A549 (cell line): ENCODE measurements around the gene TP53TG5. TPM values are rescaled to one million over a fixed set of nuclear protein-coding genes. Genes with fewer than 3 reads are reported as not detected.

Experiments used
- ATAC-seq, 2 experiments: fragments of 200-7000 bp in 1 of 2; fragments of >200 bp in 1 of 2; cut with Nextera tagmentation in 1 of 2; cut with Tn5 transposase in 1 of 2; 3 replicates each; pipeline versions ENCODE4 v1.8.0 to v1.9.1; 2018 to 2020; ENCODE audit warnings: mild to moderate bottlenecking in 1 of 2, moderate library complexity in 1 of 2
- CTCF ChIA-PET: fragments of 300-600 bp; sonication (Branson Sonifier 250); formaldehyde crosslinking; extraction: SDS; loops from one replicate; lab custom pipeline; 2021; ENCODE audit warnings: antibody characterized with exemption, inconsistent platforms; lab: Yijun Ruan, JAX
- POLR2A ChIA-PET: fragments of 350-600 bp; formaldehyde crosslinking; extraction: SDS; loops from one replicate; lab custom pipeline; 2021; ENCODE audit warnings: antibody characterized with exemption, inconsistent platforms; lab: Yijun Ruan, JAX
- DNase-seq, 2 experiments: peaks; one replicate each; pipeline versions ENCODE4 v3.0.0 to v3.0.0-alpha.2; 2011 to 2016; ENCODE audit warnings: low read depth in 1 of 2, low spot score in 1 of 2
- FAIRE-seq: peaks from 2 replicates; lab custom pipeline; 2011; peaks lifted over from hg19 to GRCh38; lab: Jason Lieb, UNC
- H3K27ac ChIP-seq, 2 experiments: fragments of >200 bp; sonication (Bioruptor Twin); formaldehyde crosslinking; 3 replicates each; pipeline ENCODE4 v1.5.1; 2016 to 2017
- H3K4me1 ChIP-seq: fragments of >200 bp; sonication (Bioruptor Twin); formaldehyde crosslinking; 3 replicates; pipeline ENCODE4 v1.6.1; 2016
- H3K4me2 ChIP-seq: fragments of >200 bp; sonication (Bioruptor Twin); formaldehyde crosslinking; 3 replicates; pipeline ENCODE4 v1.6.1; 2016
- H3K4me3 ChIP-seq: fragments of >200 bp; sonication (Bioruptor Twin); formaldehyde crosslinking; 3 replicates; pipeline ENCODE4 v1.5.1; 2016
- H3K9me3 ChIP-seq: fragments of >200 bp; sonication (Bioruptor Twin); formaldehyde crosslinking; 3 replicates; pipeline ENCODE4 v1.6.1; 2016
- BCL3 ChIP-seq: fragments of >200 bp; sonication (Bioruptor Twin); formaldehyde crosslinking; IDR thresholded peaks from 3 replicates; pipeline ENCODE4 v1.6.1; 2016
- BHLHE40 ChIP-seq: IDR thresholded peaks from 2 replicates; pipeline ENCODE4 v1.6.1; 2012; ENCODE audit warnings: low read depth, low read length, inconsistent platforms
- CEBPB ChIP-seq, 2 experiments: fragments of >200 bp in 1 of 2; sonication (Bioruptor Twin) in 1 of 2; formaldehyde crosslinking in 1 of 2; IDR thresholded peaks; 2 replicates each; pipeline ENCODE4 v1.6.1; 2012 to 2016
- CHD2 ChIP-seq: fragments of 150-350 bp; IDR thresholded peaks from 2 replicates; pipeline ENCODE4 v1.6.1; 2014; ENCODE audit warnings: low read length; ENCODE audit not compliant: partially characterized antibody
- E2F6 ChIP-seq: IDR thresholded peaks from 2 replicates; pipeline ENCODE4 v1.6.1; 2012; ENCODE audit warnings: low read depth, borderline replicate concordance
- ELK1 ChIP-seq: fragments of 150-350 bp; IDR thresholded peaks from 2 replicates; pipeline ENCODE4 v1.6.1; 2014; ENCODE audit warnings: low read depth, mild to moderate bottlenecking, low read length
- EP300 ChIP-seq, 2 experiments: fragments of >200 bp; sonication (Bioruptor Twin); formaldehyde crosslinking; IDR thresholded peaks; 2 replicates in 1 of 2; 3 replicates in 1 of 2; pipeline ENCODE4 v1.6.1; 2016 to 2017
- ESRRA ChIP-seq: fragments of 150-350 bp; IDR thresholded peaks from 2 replicates; pipeline ENCODE4 v1.6.1; 2014; ENCODE audit warnings: mild to moderate bottlenecking, low read length, borderline replicate concordance
- FOSB ChIP-seq: fragments of 250-450 bp; sonication (Bioruptor Pico); IDR thresholded peaks from 2 replicates; pipeline ENCODE4 v1.5.0; 2020; ENCODE audit warnings: mild to moderate bottlenecking, moderate library complexity
- HDAC2 ChIP-seq: fragments of 200-600 bp; sonication (generic); IDR thresholded peaks from 2 replicates; pipeline ENCODE4 v1.6.1; 2016
- HEYL ChIP-seq: fragments of 250-450 bp; sonication (Bioruptor Pico); IDR thresholded peaks from 2 replicates; pipeline ENCODE4 v1.8.0; 2021; ENCODE audit warnings: mild to moderate bottlenecking, moderate library complexity
- HMGXB4 ChIP-seq: fragments of 250-450 bp; sonication (Bioruptor Pico); IDR thresholded peaks from 2 replicates; pipeline ENCODE4 v1.5.0; 2021; ENCODE audit warnings: mild to moderate bottlenecking, moderate library complexity, borderline replicate concordance
- HOXB13 ChIP-seq: fragments of 250-450 bp; sonication (Bioruptor Pico); IDR thresholded peaks from 2 replicates; pipeline ENCODE4 v1.5.0; 2020; ENCODE audit warnings: low read depth, mild to moderate bottlenecking, moderate library complexity
- HOXB5 ChIP-seq: fragments of 250-450 bp; sonication (Bioruptor Pico); IDR thresholded peaks from 2 replicates; pipeline ENCODE4 v1.5.0; 2020; ENCODE audit warnings: mild to moderate bottlenecking, moderate library complexity
- KDM1A ChIP-seq: fragments of 200-600 bp; sonication (generic); IDR thresholded peaks from 2 replicates; pipeline ENCODE4 v1.6.1; 2016; ENCODE audit warnings: low read depth, mild to moderate bottlenecking
- MAZ ChIP-seq: fragments of 150-350 bp; IDR thresholded peaks from 2 replicates; pipeline ENCODE4 v1.6.1; 2014; ENCODE audit warnings: antibody characterized with exemption, low read depth, low read length, borderline replicate concordance
- MYC ChIP-seq: IDR thresholded peaks from 2 replicates; pipeline ENCODE4 v1.6.1; 2012; ENCODE audit warnings: mild to moderate bottlenecking, inconsistent platforms, low read length, improper control_type of control experiment, borderline replicate concordance
- NFE2L2 ChIP-seq: fragments of 150-350 bp; conservative IDR thresholded peaks from 2 replicates; pipeline ENCODE4 v1.6.1; 2014; ENCODE audit warnings: low read length
- NPAS2 ChIP-seq: fragments of 250-450 bp; sonication (Bioruptor Pico); IDR thresholded peaks from 2 replicates; pipeline ENCODE4 v1.8.0; 2022; ENCODE audit warnings: mild to moderate bottlenecking, moderate library complexity, borderline replicate concordance
- POLR2A ChIP-seq: IDR thresholded peaks from 2 replicates; pipeline ENCODE4 v1.6.1; 2012; ENCODE audit warnings: mild to moderate bottlenecking, low read length
- POLR2AphosphoS2 ChIP-seq: conservative IDR thresholded peaks from 2 replicates; pipeline ENCODE4 v1.6.1; 2012; ENCODE audit warnings: low read length, improper control_type of control experiment, inconsistent platforms
- RARB ChIP-seq: fragments of 250-450 bp; sonication (Bioruptor Pico); IDR thresholded peaks from 2 replicates; pipeline ENCODE4 v1.8.0; 2021; ENCODE audit warnings: mild to moderate bottlenecking, moderate library complexity
- RFX5 ChIP-seq: fragments of 450-650 bp; IDR thresholded peaks from 2 replicates; pipeline ENCODE4 v1.7.1; 2014; ENCODE audit warnings: antibody characterized with exemption, mild to moderate bottlenecking, moderate library complexity
- SMC3 ChIP-seq: fragments of >200 bp; sonication (Bioruptor Twin); formaldehyde crosslinking; IDR thresholded peaks from 3 replicates; pipeline ENCODE4 v1.6.1; 2018; ENCODE audit warnings: inconsistent platforms
- SREBF2 ChIP-seq: fragments of 450-650 bp; IDR thresholded peaks from 2 replicates; pipeline ENCODE4 v1.6.1; 2014; ENCODE audit warnings: mild to moderate bottlenecking, moderate library complexity
- WGBS: methylation state at CpG from one replicate; pipeline ENCODE4 v1.1.6; 2017; ENCODE audit errors: missing lambda C conversion rate; 5-methylcytosine and 5-hydroxymethylcytosine counted together
- polyA plus RNA-seq, 4 experiments: library from polyadenylated mRNA; depleted of rRNA in 3 of 4; stranded (reverse); fragments of >200 nt; fragmentation: RNase III in 1 of 4; extraction: RNeasy Plus Mini Kit Qiagen cat#74134 plus additional on column Dnase treatment in 1 of 4; gene quantifications; 2 replicates in 3 of 4; 3 replicates in 1 of 4; pipeline ENCODE4 v1.2.3, GENCODE V29; 2011 to 2017

The TP53TG5 gene
- polyA plus RNA-seq, 2 of the 4 experiments (the other 2 are of a cell fraction): not detected

GRCh38 chr20:45413479-45413878 lies 35.4 kb upstream of the TP53TG5 start:
- H3K27ac ChIP-seq: no peak overlapping the region
- no peak overlapping the region for H3K4me3 ChIP-seq
- TF ChIP-seq CEBPB (IDR thresholded peaks at IDR 0.05) (no peak), HEYL (CRISPR knock-in tag) (no peak), EP300 (IDR thresholded peaks at IDR 0.05) (no peak), MYC (no peak), CHD2 (no peak), POLR2AphosphoS2 (no peak), ELK1 (no peak), POLR2A (no peak), NPAS2 (CRISPR knock-in tag) (no peak)
- WGBS: 4% methylated on average over 3 of the region's 3 CpGs
- DNase-seq (no peak), ATAC-seq (no peak), FAIRE-seq (no peak)
- ChIA-PET CTCF (interaction anchor here (0.5 to 4.0 kb wide), 7 partner anchors 10 to 358 kb away, joined by 3 to 24 read pairs (median 3); partner anchors contain the start of gene SYS1), POLR2A (interaction anchor here (1.0 kb wide), 1 partner anchor 23 kb away, joined by 3 read pairs; no protein-coding TSS in a partner anchor)
- H3K4me2 ChIP-seq: no peak overlapping the region
- H3K4me1 ChIP-seq: peaks cover 21% of the 10 kb centered on the region
- no peaks in the 10 kb centered on the region for H3K9me3 ChIP-seq

DNA sequence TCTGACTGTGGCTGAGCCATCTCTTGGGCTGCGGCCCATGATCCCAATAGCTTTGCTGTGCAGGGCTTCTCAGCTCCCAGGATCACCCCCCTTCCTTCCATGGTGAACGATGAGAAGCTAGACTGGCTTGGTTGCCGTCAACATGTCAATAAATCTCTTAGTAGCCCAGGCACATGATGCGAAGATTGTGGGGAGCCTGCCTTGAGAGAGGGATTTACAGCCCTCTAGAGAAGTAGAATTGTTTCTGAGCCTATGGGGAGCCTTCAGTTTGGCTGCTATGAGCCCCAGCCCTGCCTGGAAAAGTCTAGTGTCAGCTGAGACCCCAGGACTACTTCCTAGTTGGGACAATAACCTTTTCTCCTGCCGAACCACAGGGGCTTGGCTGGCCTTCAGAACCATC lies 34.5 kb upstream of the TP53TG5 start:
- ATAC-seq (no peak), DNase-seq (no peak), FAIRE-seq (no peak)
- Histone ChIP-seq H3K27ac (no peak overlapping the region), H3K4me2 (no peak overlapping the region), H3K4me1 (peaks cover 13% of the 10 kb centered on the region), H3K9me3 (no peaks in the 10 kb centered on the region), H3K4me3 (no peak overlapping the region)
- ChIA-PET POLR2A (interaction anchor here (1.0 kb wide), 1 partner anchor 24 kb away, joined by 3 read pairs; no protein-coding TSS in a partner anchor), CTCF (interaction anchor here (0.8 to 4.0 kb wide), 7 partner anchors 24 to 358 kb away, joined by 3 to 24 read pairs (median 4); partner anchors contain the start of gene SYS1)
- WGBS: 57% methylated on average over 5 of the region's 5 CpGs
- TF ChIP-seq SREBF2 (no peak), MYC (no peak), HOXB13 (CRISPR knock-in tag) (no peak), E2F6 (no peak), POLR2A (no peak), ESRRA (no peak), FOSB (CRISPR knock-in tag) (no peak), EP300 (IDR thresholded peaks at IDR 0.05) (no peak), NFE2L2 (no peak), MAZ (no peak), BHLHE40 (no peak), HOXB5 (CRISPR knock-in tag) (no peak), RARB (CRISPR knock-in tag) (no peak), POLR2AphosphoS2 (no peak), HDAC2 (no peak), KDM1A (no peak), BCL3 (no peak), RFX5 (no peak), HMGXB4 (CRISPR knock-in tag) (no peak), SMC3 (no peak)
- TF ChIP-seq, all 56 proteins: peak for 0
